ENCODE measurements around the gene FBN2.

FBN2 gene

DNA sequence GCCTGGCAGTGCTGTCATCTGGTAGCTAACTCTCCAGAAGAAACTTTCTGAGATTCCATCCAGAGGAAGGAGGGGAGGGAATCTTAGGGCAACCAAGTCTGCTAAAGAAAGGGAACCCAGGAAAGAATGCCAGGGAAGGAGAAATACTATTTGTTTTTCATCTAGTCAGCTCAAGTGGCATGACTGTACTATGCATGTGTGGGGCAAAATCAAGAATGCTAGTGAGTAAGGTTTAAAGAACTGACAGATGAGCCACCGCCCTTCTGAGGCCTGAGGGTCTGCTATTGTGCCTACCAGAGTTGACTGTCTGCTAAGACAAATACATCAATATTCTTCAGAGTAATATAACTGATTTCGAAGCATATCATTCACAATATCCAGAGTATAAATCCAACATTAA is 250.3 kb downstream of the FBN2 start:
- DNase-seq: no peak

DNA sequence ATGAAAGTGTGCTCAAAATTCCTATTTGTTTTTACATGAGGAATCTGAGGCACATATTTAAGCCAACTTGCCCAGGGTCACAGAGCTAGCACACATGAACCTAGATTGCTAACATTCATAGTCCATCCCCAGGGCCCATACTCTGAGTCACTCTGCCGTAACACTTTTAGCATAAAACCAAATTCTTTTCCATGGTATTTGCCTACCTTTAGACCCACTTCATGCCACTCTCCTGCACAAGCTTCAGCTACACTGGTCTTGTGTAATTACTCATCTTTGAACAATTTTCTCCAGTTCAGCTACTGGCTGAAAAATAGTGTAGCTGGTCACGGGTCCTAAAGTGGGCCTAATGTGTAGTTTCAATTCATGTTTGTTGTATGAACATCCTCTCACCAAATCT is 253.8 kb downstream of the FBN2 start:
- DNase-seq: no peak

DNA sequence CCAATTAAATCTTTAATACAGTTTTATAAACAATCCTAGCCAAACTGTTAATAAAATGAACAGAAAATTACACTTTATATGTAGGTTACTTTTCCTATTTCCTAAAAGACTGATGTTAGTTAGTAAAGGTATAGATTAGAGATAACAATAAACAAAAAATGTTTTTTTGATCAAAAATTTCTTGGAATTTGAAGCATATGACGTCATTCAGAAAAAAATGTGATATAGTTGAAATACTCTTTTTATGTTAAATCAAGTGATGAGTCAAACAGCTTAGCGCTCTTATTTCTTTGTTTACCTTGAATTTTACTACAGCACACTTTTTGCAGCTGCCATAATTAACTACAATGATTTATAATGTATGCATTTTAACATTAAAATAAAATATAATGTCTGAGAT is 258.7 kb downstream of the FBN2 start:
- no peak for DNase-seq

DNA sequence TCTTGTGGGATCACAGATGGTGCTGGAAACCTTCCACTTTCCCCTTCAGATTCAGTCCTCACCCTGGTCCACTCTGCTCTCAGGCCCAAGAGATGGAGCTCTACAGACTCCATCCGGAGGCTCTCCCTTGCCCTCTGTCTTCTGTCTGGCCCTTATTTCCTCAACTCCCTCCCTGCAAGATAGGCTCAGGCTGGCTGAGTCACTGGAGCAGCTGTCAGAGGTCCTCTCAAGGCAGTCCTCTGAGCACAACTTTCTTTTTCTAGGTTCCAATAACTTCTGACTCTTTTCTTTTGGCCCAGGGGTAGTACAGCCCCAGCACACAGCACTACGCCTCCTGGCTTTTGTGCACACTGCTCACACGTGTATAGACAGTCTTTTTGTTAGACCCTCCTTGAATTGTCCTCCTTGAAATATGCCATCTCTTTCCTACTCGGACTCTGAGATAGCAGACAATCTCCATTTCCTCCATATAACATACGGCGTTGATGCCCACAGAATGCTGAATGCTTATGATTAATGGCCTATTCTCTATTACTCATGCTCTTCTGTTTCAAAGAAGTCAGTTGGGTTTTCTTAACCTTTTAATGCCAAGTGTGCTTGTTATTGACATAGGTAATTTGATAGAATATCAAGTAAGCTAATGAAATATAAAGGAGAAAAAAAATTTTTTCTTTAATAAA is 261.4 kb downstream of the FBN2 start:
- no peak for DNase-seq

DNA sequence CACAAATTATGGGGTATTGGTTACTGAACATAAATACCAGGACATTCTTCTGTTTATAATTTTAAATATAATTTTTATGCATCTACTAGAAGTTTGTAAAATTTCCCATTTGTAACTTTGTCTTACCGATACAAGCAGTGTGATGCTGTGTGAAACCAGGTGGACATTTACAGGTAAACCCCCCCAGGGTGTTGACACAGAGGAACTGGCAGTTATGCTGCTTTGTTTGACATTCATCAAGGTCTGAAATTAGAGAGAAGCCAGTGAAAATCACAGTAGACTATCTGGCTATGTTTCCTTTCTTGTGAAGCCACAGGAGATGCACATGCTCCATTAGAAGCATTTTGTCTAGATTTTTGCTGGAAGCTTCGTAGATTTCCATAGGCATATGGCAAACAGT is 263.6 kb downstream of the FBN2 start:
- no peak for DNase-seq

DNA sequence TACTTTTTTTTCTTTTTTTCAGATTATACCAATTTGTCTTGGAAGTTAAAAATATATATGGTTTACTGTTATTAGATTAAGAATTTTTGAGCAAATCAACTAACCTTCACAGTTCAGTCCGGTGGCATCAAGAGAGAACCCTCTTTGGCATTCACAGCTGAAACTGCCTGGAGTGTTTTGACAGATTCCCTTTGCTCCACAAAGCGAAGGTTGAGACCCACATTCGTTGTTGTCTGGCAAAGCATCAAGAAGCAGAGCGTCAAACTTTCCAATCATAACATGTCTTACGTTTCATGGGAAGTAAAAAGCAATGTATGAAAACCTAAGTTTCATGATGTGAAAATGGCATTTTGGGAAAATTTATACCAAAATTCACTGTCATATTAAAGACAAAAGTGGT is 264.3 kb downstream of the FBN2 start:
- no peak for DNase-seq

DNA sequence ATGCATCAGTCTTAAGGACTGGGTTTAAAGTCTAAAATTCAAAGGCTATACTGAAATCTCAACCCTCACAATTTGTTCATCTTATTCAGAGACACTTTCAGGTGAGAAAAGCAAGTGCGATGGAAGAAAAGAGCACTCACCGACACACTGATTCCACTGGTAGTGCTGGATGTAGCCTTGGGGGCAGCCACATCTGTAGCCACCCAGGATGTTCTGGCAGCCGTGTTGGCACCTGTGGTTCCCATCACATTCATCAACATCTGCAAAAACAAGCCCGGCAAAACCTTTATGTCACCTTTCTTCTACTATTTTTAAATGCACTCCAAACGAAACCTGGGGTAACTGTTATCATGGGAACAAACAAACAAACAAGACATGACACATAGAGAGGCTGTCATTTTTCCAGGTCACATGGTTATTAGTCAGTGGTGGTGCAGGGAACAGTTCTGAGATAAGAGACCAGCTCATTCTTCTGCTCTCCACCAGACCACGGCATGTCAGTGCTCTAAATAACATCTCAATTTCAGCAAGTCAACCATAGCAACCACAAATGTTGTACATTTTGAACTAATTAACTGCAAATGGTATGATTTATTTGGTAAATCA is 266.1 kb downstream of the FBN2 start:
- DNase-seq: no peak

DNA sequence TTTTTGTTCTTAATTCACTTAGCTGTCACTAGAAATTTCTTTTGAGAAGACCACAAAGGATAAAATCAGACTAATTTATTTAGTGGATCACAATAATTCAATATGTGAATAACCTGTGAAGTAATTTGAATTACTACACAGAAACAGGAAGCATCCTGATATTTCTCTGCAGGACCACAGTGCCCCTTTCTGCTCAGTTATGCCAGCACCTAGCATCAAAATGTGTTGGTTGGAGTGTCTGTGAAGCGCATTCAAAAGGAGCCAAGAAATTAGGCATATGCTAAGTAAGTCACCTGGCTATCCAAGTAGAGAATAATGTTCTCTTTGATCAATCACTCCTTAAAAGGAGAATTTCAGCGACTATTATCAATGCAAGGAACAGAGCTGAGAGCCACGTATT is 267.0 kb downstream of the FBN2 start:
- no peak for DNase-seq

DNA sequence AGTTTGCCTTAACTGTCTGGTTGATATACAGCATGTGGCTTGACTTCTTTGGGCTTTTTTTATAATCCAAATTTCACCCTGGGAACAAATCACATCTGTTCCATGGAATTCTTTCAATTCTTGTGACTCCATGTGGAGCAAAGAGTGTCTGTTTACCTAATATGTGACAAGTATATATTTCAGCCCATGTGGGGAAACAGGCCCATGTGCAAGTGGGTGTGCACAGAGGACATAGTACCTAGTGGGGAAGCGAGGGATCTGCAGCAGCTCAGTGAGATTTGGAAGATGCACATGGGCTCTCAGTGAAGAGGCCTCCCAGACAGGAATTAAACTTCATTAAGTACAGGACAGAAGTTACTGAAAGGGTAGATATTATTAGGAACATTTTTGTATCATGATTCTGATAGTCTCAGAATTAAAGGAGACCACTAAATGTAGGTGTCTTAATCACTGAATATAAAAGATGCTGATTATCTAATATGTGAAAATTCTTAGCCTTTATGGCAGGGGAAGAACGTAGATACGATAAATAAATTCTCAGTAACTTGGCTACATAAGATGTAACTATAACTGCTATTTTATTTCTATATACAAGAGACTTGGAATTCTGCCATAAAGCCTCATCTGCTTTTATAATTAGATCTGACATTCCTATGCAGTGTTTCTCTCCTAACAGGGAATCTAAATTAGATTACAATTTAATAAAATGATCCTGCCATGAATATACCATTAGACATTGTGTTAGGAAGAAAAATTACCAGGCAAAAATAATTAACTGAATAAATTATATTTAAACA is 273.3 kb downstream of the FBN2 start:
- DNase-seq: no peak

DNA sequence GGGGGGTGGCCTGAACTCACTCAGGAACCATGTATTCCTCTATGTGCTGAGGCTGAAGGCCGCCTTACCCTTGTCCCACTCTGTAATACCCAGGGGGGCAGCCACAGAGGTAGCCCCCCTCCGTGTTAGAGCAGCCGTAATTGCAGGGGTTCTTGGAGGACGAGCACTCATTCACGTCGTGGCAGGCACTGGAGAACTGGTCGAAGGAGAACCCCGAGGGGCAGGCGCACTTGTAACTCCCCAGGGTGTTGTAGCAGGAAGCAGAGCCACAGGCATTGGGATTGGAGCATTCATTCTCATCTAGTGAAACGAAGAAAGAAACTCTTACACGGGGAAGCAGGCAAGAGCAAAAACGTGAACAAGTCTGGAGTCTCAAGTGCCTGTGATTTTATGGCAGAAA is 274.7 kb downstream of the FBN2 start:
- DNase-seq: no peak

DNA sequence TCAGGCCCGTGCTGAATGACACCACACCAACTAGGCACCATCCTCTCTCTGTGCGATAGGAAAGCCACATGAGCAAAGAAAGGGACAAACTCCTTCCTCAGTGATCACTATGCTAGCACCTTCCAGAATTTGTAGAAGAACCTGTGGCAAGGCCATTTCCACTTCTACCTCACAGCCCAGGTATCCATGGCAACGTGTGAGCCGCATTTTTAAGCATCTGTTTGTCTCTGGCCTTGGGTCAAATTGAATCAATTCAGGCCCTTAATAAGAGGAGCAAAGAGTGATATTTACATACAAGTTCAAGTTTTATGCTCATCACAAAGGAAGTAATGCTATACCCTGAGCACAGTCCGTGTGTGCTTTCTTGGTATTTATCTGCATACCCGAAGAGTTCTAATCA is 275.1 kb downstream of the FBN2 start:
- no peak for DNase-seq

DNA sequence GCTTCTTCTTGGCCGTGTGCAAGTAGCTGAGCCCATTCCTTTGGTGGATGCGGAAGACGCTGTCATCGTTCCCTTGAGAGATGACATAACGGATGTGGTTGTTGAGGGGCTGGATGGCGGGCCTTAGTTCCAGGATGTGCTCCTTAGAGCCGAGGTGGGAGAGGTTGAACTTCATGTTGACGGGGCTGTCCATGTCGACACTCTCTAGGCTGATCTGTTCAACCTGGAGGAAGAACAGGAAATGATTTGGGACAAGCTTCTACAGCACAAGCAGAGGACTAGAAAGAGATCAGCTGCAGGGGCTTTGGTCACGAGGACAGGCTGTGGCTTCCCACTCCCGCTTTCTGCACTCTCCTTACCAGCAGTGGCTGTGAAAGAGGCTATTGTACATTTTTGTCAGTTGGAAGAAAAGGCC is 278.4 kb downstream of the FBN2 start:
- no peak for DNase-seq

DNA sequence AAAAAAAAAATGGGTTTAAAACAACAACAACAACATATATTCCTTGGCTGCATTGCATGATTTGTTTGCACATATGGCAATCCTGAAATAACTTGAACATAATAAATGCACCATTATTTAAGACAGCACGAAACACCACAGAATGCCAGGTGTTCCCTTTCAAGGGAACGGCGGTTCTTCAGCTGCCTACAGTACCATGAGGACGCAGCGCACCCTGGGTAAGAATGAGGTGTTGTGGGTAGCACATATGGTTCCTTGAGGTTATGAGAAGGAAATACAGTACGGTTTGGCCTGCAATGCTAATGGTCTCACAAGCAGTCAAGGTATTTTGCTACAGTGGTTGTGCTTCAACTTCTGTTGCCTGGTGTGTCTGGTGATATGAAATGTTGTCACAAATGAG is 279.7 kb downstream of the FBN2 start:
- DNase-seq: no peak

DNA sequence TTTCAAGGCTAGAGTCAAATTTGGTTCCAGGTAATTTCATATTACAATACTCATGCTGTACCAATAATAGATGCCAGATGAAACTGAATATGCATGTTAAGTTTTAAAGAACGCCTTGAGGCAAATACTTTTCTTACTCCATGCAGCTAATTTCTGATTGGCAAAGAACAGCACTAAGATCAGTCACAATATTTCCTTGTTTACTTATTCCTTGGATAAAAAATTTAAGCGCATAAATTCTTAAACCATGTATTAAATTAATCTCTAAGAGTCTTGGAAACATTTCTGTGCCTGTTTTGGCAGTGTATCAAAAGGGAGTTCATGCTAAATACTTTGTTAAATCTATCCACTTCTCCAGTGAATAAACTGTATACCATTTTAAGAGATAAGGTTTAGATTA is 281.0 kb downstream of the FBN2 start:
- no peak for DNase-seq

DNA sequence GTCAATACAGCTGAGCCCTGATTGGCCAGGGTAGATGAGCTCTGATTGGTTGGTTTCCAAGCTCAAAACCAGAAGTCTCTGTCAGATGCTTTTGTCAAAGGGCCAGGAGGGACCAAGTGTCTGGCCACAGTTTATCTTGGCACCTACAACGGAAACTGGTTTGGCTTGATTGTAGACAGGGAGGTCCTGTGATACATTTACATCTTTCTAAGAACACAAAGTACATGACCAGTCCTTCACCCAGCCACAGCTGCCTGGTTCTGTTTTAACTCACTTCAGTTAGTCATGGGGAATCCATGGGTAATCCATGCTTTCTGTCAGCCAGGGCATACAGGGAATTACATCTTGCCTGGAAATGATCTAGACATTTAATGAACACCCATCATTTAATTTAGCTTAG is 283.3 kb downstream of the FBN2 start:
- no peak for DNase-seq

DNA sequence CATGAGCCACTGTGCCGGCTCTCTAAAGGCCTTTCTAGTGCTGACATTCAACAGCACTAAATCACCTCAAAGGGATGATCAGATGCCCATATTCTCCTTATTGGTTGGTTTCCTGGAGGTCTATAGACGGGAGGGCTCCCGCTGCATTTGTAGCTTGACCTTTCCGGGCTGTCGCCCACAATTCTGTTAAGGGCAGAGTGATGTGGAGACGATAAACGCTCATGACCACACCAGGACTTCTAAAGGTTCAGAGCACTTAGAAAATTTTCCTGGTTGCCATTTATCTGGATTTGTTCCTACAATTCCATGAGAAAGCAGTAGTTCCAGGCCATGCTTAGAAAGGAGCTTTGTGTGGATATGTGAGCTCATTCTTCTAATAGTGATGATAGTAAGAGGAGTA is 284.2 kb downstream of the FBN2 start:
- no peak for DNase-seq

DNA sequence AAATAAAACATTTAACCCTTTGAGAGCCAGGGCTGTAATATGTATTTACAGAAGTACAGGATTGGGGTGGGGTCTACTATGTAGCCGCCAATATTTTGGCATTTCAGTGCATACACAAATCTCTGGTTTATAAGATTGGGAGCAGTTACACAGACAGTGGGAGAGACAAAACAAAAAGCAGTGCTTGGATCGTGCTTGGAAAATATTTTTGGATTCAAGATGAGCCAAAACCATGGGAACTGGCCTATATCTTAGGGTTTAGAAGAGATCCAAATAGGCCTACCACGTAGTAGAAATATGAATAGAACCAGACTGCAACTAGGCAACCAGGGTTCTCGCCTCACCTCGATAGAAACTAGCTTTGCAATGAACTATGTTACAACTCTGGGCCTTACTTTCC is 284.9 kb downstream of the FBN2 start:
- DNase-seq: no peak

DNA sequence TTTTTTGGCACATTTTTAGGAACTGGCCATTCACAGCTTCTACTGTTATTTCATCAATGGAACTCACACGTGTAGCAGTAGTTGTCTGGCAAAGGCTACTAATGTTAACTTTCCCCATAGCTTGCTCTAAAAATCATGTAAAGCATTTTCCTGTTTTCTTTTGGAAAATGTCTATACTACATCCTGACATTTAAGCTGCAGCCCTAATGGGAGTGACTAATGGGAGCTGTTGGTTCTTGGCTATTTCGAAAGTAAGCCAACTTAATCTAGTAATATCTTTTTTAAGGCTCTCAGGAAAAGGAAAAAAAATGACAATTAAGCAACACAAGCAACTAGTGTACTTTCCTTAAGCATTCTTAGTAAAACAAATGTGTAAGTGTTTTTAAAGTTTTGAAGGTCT is 285.3 kb downstream of the FBN2 start:
- no peak for DNase-seq

DNA sequence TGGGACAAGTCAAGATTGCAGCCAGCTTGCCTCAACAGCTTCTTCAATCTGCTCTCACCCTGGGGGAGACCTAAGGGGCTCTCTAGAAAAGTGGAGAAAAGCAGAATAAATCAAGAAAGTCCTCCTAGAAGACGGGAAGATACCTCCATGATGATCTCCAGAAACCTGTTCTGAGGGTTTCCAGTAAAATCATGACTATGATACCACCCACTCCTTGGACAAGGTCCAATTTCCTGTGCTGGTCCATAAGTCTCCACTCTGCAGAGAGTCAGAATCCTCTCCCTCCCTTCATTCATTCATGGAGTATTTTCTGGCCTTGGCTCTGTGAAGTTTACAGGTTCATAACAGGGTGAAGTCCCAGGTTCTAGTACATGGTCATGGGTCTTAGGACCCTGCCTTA is 285.8 kb downstream of the FBN2 start:
- no peak for DNase-seq

DNA sequence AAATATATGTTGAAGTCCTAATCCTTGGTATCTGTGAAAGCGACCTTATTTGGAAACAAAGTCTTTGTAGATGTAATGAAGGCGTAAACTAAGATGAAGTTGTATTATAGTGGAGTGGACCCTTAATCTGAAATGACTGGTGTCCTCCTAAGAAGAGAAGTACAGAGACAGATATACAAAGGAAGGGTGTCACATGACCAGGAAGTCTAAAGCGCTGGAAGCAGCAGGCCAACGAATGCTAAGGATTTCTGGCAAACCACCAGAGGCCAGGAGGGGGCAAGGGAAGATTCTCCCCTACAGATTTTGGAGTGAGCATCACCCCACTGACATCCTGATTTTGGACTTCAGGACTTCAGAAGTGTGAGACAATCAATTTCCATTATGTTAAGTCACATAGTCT is 292.1 kb downstream of the FBN2 start:
- DNase-seq: no peak

DNA sequence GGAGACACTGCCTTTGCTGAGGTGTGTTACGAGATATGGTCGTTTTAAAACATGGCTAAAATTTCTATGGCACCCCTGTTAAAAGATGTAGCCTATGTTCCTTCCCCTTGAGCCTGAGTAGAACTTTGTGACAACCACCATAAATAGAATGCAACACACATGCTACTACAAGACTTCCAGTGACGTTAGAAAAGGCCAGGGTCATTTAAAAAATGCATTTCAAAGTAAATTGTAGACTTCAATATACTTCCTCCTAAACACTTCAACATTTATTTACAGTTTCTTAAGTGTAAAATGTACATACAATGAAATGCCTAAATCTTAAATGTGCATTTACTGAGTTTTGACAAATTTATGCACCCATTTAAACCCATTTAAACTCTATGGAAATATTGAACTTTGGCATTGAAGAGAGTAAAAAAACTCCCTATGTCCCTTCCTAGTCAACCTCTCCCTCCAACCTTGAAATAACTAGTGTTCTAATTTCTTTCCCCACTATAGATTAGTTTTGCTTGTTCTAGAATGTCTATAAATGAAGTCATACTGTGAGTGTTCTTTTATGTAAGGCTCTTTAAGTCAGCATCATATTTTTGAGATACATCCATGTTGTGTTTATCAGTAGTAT is 294.0 kb downstream of the FBN2 start:
- DNase-seq: no peak

DNA sequence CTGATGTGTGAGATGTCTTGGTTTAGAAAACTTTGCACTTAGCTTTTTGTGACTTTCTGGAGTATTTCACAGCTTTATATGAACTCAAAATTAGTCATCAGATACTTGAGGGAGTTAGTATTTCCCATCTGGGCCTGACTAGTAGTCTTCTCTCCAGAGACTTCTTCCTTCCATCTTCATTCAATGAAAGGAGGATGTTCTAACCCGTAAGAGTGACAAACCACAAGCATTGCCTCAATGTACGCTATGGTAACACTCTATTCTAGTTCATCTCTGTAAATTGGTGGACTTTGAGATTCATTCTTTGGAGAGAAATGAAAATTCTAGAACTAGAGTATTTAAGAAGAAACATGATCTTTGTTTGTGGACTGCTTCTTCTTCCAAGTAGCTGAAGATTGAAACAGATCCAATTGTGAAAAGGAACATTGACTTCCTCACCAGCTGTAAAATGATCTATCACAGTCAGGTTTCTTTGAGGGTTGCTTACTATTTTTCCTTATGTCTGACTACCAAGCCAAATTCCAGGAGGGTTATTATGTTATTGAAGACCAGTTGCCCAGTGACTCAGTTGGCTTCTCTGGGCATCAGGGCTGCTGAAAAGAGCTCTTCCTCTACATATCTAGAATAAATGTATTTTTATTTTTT is 296.9 kb downstream of the FBN2 start:
- no peak for DNase-seq

DNA sequence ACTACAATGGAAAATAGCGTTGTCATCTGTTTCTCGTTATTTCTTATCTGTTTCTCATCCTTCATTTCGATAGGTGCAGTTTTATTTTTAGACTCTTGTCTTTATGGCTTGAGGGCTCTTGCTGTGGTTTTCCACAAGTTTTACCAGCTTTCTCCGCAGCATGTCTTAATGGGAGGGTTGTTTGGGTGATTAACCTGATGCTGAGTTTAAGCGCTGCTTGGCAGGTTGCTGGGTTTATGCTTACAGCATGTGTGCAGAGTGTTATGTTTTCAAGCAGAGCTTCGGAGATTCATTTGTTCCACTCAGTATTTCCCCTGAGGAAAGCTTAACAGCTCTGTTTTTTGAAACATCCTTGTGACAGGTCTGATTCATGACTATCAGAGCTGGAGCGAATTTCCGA is 300.5 kb downstream of the FBN2 start:
- DNase-seq: no peak

DNA sequence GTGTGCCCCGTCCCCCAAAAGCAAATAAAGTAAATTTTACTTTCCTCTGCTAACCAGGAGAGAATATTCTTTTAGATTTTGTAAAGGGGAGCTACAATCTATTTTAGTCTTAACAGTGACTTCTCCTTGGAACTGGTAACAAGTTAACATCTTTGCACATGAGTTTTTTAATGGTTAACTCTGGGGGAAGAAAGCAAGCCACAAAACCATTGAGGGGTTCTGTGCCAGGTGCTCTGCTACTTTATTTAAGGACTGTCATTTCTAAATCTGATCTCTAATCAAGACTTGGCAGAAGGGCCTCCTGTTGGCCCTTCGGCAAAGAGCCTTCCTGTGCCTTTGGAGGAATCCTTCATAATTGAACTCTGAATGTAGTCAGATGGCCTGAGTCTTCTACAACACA is 301.0 kb downstream of the FBN2 start:
- no peak for DNase-seq
